ENCODE measurements around the gene ZNRD2.

DNA sequence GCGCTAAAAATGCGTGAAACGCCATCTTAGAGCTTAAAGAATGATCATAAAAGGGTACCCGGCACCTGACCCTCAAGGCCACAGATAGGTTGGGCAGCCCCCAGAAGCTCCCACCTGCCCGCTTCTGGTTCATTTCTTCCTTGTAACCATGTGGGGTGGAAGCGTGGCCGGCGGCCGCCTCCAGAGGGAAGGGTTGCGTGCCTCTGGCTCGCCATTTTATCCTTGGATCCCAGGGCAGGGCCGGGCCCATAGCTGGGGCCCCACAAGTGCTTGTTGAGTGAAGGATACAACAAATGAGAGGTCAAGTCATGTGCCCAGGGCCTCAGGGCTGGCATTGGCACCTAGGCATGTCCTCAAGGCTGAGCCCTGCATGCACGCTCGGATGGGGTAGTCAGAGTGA lies 51.2 kb downstream of the ZNRD2 start:
- TF ChIP-seq POLR2A (IDR thresholded peaks at IDR 0.05) = no peak
- TF ChIP-seq CTCF (IDR thresholded peaks at IDR 0.05) = no peak
